ENCODE data around the gene WNT3A.
A peak's percentile ranks its signal among the peaks of the same experiment; 100 is the strongest.

DNA sequence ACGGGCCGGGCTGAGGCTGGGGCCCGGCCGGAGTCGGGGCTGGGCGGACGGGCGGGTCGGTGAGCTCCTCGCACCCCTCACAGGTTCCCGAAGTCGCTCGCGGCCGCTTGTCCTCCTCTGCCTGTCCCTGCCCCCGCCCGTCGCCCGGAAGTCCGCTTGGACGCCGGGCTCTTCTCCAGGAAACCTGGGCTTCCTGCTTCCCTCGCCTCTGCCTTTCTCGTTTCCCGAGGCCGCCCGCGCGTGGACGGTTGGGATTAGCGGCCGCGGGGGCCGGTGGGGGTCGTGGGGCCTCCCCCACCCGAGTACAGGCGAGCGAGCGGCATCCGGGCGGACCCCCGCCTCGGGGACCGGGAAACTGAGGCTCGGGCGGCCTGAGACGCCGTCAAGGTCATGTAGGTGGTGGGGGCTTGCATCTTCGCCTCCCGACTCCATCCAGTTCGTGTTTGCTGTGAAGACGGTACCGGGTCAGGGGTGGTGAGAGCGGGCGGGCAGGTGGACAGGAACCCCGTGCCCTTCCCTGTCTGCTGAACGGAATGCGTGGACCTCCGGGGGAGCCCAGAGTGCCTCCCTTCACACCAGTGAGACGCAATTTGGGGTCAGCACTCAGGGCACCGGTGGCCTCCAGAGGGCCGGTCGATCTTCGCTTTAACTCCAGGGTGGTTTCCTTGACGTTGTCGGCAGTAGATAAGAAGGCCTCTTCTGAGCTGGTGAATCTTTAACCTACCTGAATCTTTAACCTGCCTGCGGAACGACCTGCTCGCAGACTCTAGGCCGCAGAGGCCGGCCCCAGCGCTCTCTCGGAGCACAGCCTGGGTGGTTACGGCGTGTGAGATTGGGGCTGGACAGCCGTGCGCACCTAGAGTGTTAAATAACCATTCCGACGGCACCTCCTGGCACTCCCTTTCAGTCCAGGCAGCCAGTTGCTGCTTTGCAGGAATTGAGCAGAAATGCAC, 76.4 kb downstream of the WNT3A start:
- TF ChIP-seq ZNF274 (IDR thresholded peaks at IDR 0.05; ENCODE audit: low read length) (no peak), ZNF274 (tag by site-specific recombination; IDR thresholded peaks at IDR 0.05; ENCODE audit: borderline replicate concordance) (no peak), ZSCAN5A (tag by site-specific recombination; IDR thresholded peaks at IDR 0.05) (no peak), ZBTB17 (tag by site-specific recombination; IDR thresholded peaks at IDR 0.05) (peak; percentile 54; the same call in 1 of the 2 replicates)
- TF ChIP-seq, protein P1, sequence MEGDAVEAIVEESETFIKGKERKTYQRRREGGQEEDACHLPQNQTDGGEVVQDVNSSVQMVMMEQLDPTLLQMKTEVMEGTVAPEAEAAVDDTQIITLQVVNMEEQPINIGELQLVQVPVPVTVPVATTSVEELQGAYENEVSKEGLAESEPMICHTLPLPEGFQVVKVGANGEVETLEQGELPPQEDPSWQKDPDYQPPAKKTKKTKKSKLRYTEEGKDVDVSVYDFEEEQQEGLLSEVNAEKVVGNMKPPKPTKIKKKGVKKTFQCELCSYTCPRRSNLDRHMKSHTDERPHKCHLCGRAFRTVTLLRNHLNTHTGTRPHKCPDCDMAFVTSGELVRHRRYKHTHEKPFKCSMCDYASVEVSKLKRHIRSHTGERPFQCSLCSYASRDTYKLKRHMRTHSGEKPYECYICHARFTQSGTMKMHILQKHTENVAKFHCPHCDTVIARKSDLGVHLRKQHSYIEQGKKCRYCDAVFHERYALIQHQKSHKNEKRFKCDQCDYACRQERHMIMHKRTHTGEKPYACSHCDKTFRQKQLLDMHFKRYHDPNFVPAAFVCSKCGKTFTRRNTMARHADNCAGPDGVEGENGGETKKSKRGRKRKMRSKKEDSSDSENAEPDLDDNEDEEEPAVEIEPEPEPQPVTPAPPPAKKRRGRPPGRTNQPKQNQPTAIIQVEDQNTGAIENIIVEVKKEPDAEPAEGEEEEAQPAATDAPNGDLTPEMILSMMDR (tag by site-specific recombination; IDR thresholded peaks at IDR 0.05), result no peak
